Ovary (tissue), 9 donors: ENCODE results near the gene IKZF1. TPM values are rescaled to one million over a fixed set of nuclear protein-coding genes. Genes with fewer than 3 reads are reported as not detected.

Experiments used
- DNase-seq, 5 donors: peaks; one replicate each; pipeline ENCODE4 v3.0.0-alpha.2; 2019 to 2020
- H3K27ac ChIP-seq, 2 donors: fragments of 200-600 bp; one replicate each; pipeline versions ENCODE4 v1.5.1 to v1.8.0; 2019 to 2022
- H3K27me3 ChIP-seq: fragments of 200-600 bp; one replicate; pipeline ENCODE4 v1.8.0; 2022
- H3K36me3 ChIP-seq: fragments of 200-600 bp; sonication (generic); one replicate; pipeline ENCODE4 v1.5.1; 2019
- H3K4me1 ChIP-seq: one replicate; pipeline ENCODE4 v1.8.1; 2013; ENCODE audit warnings: mild to moderate bottlenecking, moderate library complexity; ENCODE audit not compliant: insufficient read depth
- H3K4me3 ChIP-seq: fragments of 200-600 bp; sonication (generic); one replicate; pipeline ENCODE4 v1.5.1; 2017
- H3K9me3 ChIP-seq, 2 donors: fragments of 200-600 bp in 1 of 2; sonication (generic) in 1 of 2; one replicate each; pipeline versions ENCODE4 v1.5.1 to v1.8.1; 2013 to 2019; ENCODE audit warnings: mild to moderate bottlenecking in 1 of 2, moderate library complexity in 1 of 2
- CTCF ChIP-seq, 3 donors: fragments of 450-650 bp in 2 of 3; fragments of 200-600 bp in 1 of 3; IDR thresholded peaks; one replicate each; pipeline versions ENCODE4 v1.5.1 to v1.8.0; 2016 to 2022; ENCODE audit warnings: antibody characterized with exemption in 3 of 3, mild to moderate bottlenecking in 1 of 3
- EP300 ChIP-seq: sonication (generic); formaldehyde crosslinking; IDR thresholded peaks from one replicate; pipeline ENCODE4 v1.6.1; 2017; ENCODE audit warnings: antibody characterized with exemption
- POLR2A ChIP-seq: fragments of 450-650 bp; IDR thresholded peaks from one replicate; pipeline ENCODE4 v1.6.1; 2017; ENCODE audit warnings: antibody characterized with exemption, mild to moderate bottlenecking, moderate library complexity
- WGBS, 3 donors: extraction: QIAGEN DNeasy Blood & Tissue Kit in 1 of 3; methylation state at CpG; one replicate each; pipeline versions ENCODE4 v1.1.5 to v1.1.7; 2013 to 2017; 5-methylcytosine and 5-hydroxymethylcytosine counted together
- intact Hi-C, 4 donors: fragments of 100-400 bp; cut with DNase I; formaldehyde crosslinking; loops; one replicate each; pipeline versions ENCODE4 v1.11.0 to v1.15.1; 2022 to 2023
- polyA plus RNA-seq, 2 donors: library from polyadenylated mRNA; stranded (reverse); fragments of 200-250 nt in 1 of 2; fragments of 350-450 nt in 1 of 2; fragmentation: Illumina TruSeq in 1 of 2; extraction: RNeasy Lipid Tissue Mini Kit (QIAGEN cat#74804) in 1 of 2; gene quantifications; one replicate each; pipeline ENCODE4 v1.2.3, GENCODE V29; 2013 to 2014
- total RNA-seq, 7 donors: library from RNA; depleted of rRNA in 2 of 7; stranded (reverse); fragments of >200 nt in 2 of 7; fragmentation: NEBNext Ultra II Directional in 3 of 7; extraction: Animal tissue kit (Norgen Biotek cat#: 25700) in 3 of 7; gene quantifications; one replicate each; pipeline versions ENCODE4 v1.1.0 to v1.2.4, GENCODE V29; 2016 to 2023
- donor health status: DM: no; HTN: no; CAD: no; lungs with moderate emphysema.
- donor health status: DM: no; HTN: no; CAD: no.
- donor health status: Bipolar disorder and iron deficiency.
- donor health status: DM: yes; HTN: yes; CAD: no.
- donor health status: DM: no; HTN: no; CAD: no.
- donor health status: DM: yes; HTN: yes; CAD: no.

Gene IKZF1
- total and polyA plus RNA-seq, 9 donors: 0.59 to 7.5 (median 3.3) TPM

- 73 to 85% (median 82%) methylated on average over 2 of the region's 2 CpGs for WGBS, 3 donors
- Histone ChIP-seq H3K27me3 (no peaks in the 10 kb centered on the region), H3K27ac (no peak overlapping the region), H3K36me3 (no peaks in the 10 kb centered on the region), H3K4me3 (no peak overlapping the region), H3K9me3 (no peaks in the 10 kb centered on the region), H3K4me1 (peaks cover 2% of the 10 kb centered on the region)
- TF ChIP-seq POLR2A (no peak), EP300 (no peak), CTCF (IDR thresholded peaks at IDR 0.05) (no peak)
- intact Hi-C loops: no loop called here
- no peak for DNase-seq
Observed at GRCh38 chr7:50431316-50431715, 126.8 kb downstream of the IKZF1 start.

DNA sequence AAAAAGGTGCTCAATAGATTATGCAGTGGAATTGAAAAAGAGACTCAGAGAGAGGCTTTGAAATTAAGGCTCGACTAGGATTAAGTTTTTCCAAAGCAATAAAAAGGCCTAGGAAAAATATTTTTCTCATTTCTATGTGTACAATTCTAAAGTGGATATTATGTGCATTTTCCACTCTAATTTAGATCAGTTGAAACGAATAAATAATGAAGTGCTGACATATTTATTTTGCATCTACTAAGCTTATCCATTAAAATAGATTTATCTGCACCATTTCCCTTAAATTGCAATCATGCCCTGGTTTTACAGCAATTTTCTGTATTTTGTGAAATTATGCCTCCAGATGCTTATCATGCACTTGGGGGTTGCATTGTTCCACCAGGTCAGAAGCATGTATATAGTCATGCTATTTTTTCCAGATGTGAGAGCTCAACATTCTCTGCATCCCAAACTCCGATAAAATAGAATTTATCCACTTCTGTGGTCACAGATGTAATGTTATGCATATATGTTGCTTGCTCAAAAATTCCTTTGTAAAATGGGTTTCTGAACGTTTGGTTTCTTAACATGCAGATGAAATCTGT is 127.3 kb downstream of the IKZF1 start:
- intact Hi-C loops: no loop called here
- no peak for DNase-seq
- 72 to 78% (median 77%) methylated on average over 4 of the region's 4 CpGs for WGBS, 3 donors
- Histone ChIP-seq H3K9me3 (no peaks in the 10 kb centered on the region), H3K27me3 (no peaks in the 10 kb centered on the region), H3K4me1 (peaks cover 2% of the 10 kb centered on the region), H3K4me3 (no peak overlapping the region), H3K27ac (no peak overlapping the region), H3K36me3 (no peaks in the 10 kb centered on the region)
- TF ChIP-seq CTCF (IDR thresholded peaks at IDR 0.05) (no peak), EP300 (no peak), POLR2A (no peak)

- no peaks in the 10 kb centered on the region for H3K36me3 ChIP-seq
- no peaks in the 10 kb centered on the region for H3K27me3 ChIP-seq
- no peaks in the 10 kb centered on the region for H3K9me3 ChIP-seq
- peak in 1 of 5 donors; percentile 28 for DNase-seq
- intact Hi-C loops: no loop called here
- H3K4me1 ChIP-seq: peaks cover 2% of the 10 kb centered on the region
- TF ChIP-seq CTCF (IDR thresholded peaks at IDR 0.05) (no peak), POLR2A (no peak)
- H3K27ac ChIP-seq: no peak overlapping the region
- WGBS, 3 donors: 14 to 43% (median 17%) methylated on average over 3 of the region's 3 CpGs
- H3K4me3 ChIP-seq: no peak overlapping the region
Observed at GRCh38 chr7:50436133-50436806, 131.8 kb downstream of the IKZF1 start.

GRCh38 chr7:50446542-50446960 is 142.0 kb downstream of the IKZF1 start:
- TF ChIP-seq CTCF (IDR thresholded peaks at IDR 0.05) (no peak), POLR2A (no peak)
- H3K9me3 ChIP-seq: no peaks in the 10 kb centered on the region
- intact Hi-C loops: no loop called here
- no peak overlapping the region for H3K4me3 ChIP-seq
- 75 to 87% (median 87%) methylated on average over 4 of the region's 4 CpGs for WGBS, 3 donors
- DNase-seq: no peak
- H3K27ac ChIP-seq: no peak overlapping the region
- H3K36me3 ChIP-seq: no peaks in the 10 kb centered on the region
- no peaks in the 10 kb centered on the region for H3K27me3 ChIP-seq
- peaks cover 2% of the 10 kb centered on the region for H3K4me1 ChIP-seq
